Ovary (tissue), 9 donors: ENCODE measurements around the gene KCNH5. TPM values are rescaled to one million over a fixed set of nuclear protein-coding genes. Genes with fewer than 3 reads are reported as not detected.
"Not testable (repeated sequence)": the region's sequence is repeated elsewhere in the genome, so short reads cannot be mapped to it uniquely, and the experiment has no call there.

Experiments
- DNase-seq, 5 donors: peaks; one replicate each; pipeline ENCODE4 v3.0.0-alpha.2; 2019 to 2020
- H3K27ac ChIP-seq, 2 donors: fragments of 200-600 bp; one replicate each; pipeline versions ENCODE4 v1.5.1 to v1.8.0; 2019 to 2022
- H3K27me3 ChIP-seq: fragments of 200-600 bp; one replicate; pipeline ENCODE4 v1.8.0; 2022
- H3K36me3 ChIP-seq: fragments of 200-600 bp; sonication (generic); one replicate; pipeline ENCODE4 v1.5.1; 2019
- H3K4me1 ChIP-seq: one replicate; pipeline ENCODE4 v1.8.1; 2013; ENCODE audit warnings: mild to moderate bottlenecking, moderate library complexity; ENCODE audit not compliant: insufficient read depth
- H3K4me3 ChIP-seq: fragments of 200-600 bp; sonication (generic); one replicate; pipeline ENCODE4 v1.5.1; 2017
- H3K9me3 ChIP-seq, 2 donors: fragments of 200-600 bp in 1 of 2; sonication (generic) in 1 of 2; one replicate each; pipeline versions ENCODE4 v1.5.1 to v1.8.1; 2013 to 2019; ENCODE audit warnings: mild to moderate bottlenecking in 1 of 2, moderate library complexity in 1 of 2
- CTCF ChIP-seq, 3 donors: fragments of 450-650 bp in 2 of 3; fragments of 200-600 bp in 1 of 3; IDR thresholded peaks; one replicate each; pipeline versions ENCODE4 v1.5.1 to v1.8.0; 2016 to 2022; ENCODE audit warnings: antibody characterized with exemption in 3 of 3, mild to moderate bottlenecking in 1 of 3
- EP300 ChIP-seq: sonication (generic); formaldehyde crosslinking; IDR thresholded peaks from one replicate; pipeline ENCODE4 v1.6.1; 2017; ENCODE audit warnings: antibody characterized with exemption
- POLR2A ChIP-seq: fragments of 450-650 bp; IDR thresholded peaks from one replicate; pipeline ENCODE4 v1.6.1; 2017; ENCODE audit warnings: antibody characterized with exemption, mild to moderate bottlenecking, moderate library complexity
- WGBS, 3 donors: extraction: QIAGEN DNeasy Blood & Tissue Kit in 1 of 3; methylation state at CpG; one replicate each; pipeline versions ENCODE4 v1.1.5 to v1.1.7; 2013 to 2017; 5-methylcytosine and 5-hydroxymethylcytosine counted together
- intact Hi-C, 4 donors: fragments of 100-400 bp; cut with DNase I; formaldehyde crosslinking; loops; one replicate each; pipeline versions ENCODE4 v1.11.0 to v1.15.1; 2022 to 2023
- polyA plus RNA-seq, 2 donors: library from polyadenylated mRNA; stranded (reverse); fragments of 200-250 nt in 1 of 2; fragments of 350-450 nt in 1 of 2; fragmentation: Illumina TruSeq in 1 of 2; extraction: RNeasy Lipid Tissue Mini Kit (QIAGEN cat#74804) in 1 of 2; gene quantifications; one replicate each; pipeline ENCODE4 v1.2.3, GENCODE V29; 2013 to 2014
- total RNA-seq, 7 donors: library from RNA; depleted of rRNA in 2 of 7; stranded (reverse); fragments of >200 nt in 2 of 7; fragmentation: NEBNext Ultra II Directional in 3 of 7; extraction: Animal tissue kit (Norgen Biotek cat#: 25700) in 3 of 7; gene quantifications; one replicate each; pipeline versions ENCODE4 v1.1.0 to v1.2.4, GENCODE V29; 2016 to 2023
- donor health status: DM: no; HTN: no; CAD: no; lungs with moderate emphysema.
- donor health status: DM: no; HTN: no; CAD: no.
- donor health status: Bipolar disorder and iron deficiency.
- donor health status: DM: yes; HTN: yes; CAD: no.
- donor health status: DM: no; HTN: no; CAD: no.
- donor health status: DM: yes; HTN: yes; CAD: no.

The KCNH5 gene
- total and polyA plus RNA-seq, 9 donors: 0.05 TPM; not detected in 7

GRCh38 chr14:62886461-62886860 is 158.8 kb downstream of the KCNH5 start:
- H3K4me3 ChIP-seq: no peak overlapping the region
- TF ChIP-seq CTCF (IDR thresholded peaks at IDR 0.05) (no peak), POLR2A (no peak), EP300 (no peak)
- H3K27me3 ChIP-seq: no peaks in the 10 kb centered on the region
- DNase-seq: no peak
- WGBS, 3 donors: 65 to 67% (median 67%) methylated on average over 1 of the region's 1 CpG
- H3K36me3 ChIP-seq: no peaks in the 10 kb centered on the region
- H3K4me1 ChIP-seq: no peaks in the 10 kb centered on the region
- H3K9me3 ChIP-seq: no peaks in the 10 kb centered on the region
- H3K27ac ChIP-seq: no peak overlapping the region
- intact Hi-C loops: no loop called here

DNA sequence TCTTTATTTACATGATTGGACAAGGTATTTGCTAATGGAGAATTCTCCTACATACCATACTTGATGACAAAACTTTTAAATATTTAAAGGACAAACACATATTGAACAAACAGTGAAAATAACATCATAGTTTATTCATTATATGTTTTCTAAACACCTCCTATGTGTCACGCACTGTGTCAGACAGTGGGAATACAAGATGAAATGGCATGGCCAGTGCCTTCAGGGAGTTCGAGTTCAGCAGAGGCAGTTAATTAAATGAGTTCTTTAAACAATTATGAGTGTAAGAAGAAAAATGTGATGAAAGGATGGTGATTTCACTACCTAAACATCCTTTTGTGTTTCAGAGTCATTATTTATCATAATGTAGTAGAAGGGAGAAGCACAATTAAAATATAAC is 159.8 kb downstream of the KCNH5 start:
- WGBS, 3 donors: 58 to 66% (median 62%) methylated on average over 2 of the region's 2 CpGs
- DNase-seq: no peak

DNA sequence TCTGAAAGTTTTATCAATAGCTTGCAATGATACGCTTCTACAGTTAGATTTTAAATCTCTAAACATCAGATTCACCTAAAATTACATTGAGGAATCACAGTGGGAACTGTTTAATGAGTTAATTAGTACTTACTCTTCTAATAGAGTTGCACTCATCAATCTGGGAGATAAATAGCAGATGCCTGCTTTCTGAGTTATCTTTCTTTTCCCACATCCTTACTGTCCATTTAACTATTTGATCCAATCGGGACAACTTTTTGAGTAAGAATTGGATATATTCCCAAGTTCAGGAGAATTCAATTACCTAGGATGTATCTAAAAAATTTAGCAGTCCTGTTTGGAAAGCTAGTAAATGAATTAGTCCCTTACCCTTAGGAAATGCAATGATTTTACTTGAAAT is 162.3 kb downstream of the KCNH5 start:
- H3K4me1 ChIP-seq: no peaks in the 10 kb centered on the region
- no peak overlapping the region for H3K4me3 ChIP-seq
- no peak overlapping the region for H3K27ac ChIP-seq
- WGBS, 3 donors: 54 to 74% (median 61%) methylated on average over 2 of the region's 2 CpGs
- H3K9me3 ChIP-seq: no peaks in the 10 kb centered on the region
- no peak for DNase-seq
- no peaks in the 10 kb centered on the region for H3K36me3 ChIP-seq
- no peaks in the 10 kb centered on the region for H3K27me3 ChIP-seq
- intact Hi-C loops: no loop called here
- TF ChIP-seq POLR2A: no peak
- TF ChIP-seq EP300: no peak
- no peak for TF ChIP-seq CTCF (IDR thresholded peaks at IDR 0.05)

More for the DNA sequence above, 159.8 kb downstream of the KCNH5 start:
- no peaks in the 10 kb centered on the region for H3K36me3 ChIP-seq
- intact Hi-C loops: no loop called here
- no peak overlapping the region for H3K27ac ChIP-seq
- no peaks in the 10 kb centered on the region for H3K9me3 ChIP-seq
- TF ChIP-seq POLR2A: no peak
- no peak for TF ChIP-seq EP300
- no peak for TF ChIP-seq CTCF (IDR thresholded peaks at IDR 0.05)
- H3K4me1 ChIP-seq: no peaks in the 10 kb centered on the region
- no peaks in the 10 kb centered on the region for H3K27me3 ChIP-seq
- no peak overlapping the region for H3K4me3 ChIP-seq

DNA sequence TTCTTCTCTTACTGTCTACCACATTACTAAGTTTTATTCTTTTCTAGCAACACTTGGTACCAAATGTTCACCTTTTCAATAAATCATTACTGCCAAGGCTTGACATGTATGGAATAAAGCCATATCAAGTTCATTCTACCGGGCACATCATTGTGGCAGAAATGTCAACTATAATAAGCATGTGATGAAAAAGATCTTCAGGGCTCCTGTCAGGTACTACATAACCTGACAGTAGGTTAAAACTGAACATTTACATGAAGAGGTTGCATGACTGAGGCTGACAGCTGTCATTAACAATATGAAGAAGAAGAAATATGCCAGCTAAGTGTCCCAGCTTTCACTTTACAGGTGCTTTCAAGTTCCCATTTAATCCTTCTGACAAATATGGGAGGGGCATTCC is 178.9 kb downstream of the KCNH5 start:
- Histone ChIP-seq H3K4me3 (no peak overlapping the region), H3K27ac (no peak overlapping the region), H3K36me3 (no peaks in the 10 kb centered on the region), H3K27me3 (no peaks in the 10 kb centered on the region), H3K9me3 (no peaks in the 10 kb centered on the region), H3K4me1 (no peaks in the 10 kb centered on the region)
- intact Hi-C loops: no loop called here
- no peak for DNase-seq
- 82 to 86% (median 84%) methylated on average over 1 of the region's 1 CpG for WGBS, 3 donors
- TF ChIP-seq POLR2A (no peak), EP300 (no peak), CTCF (IDR thresholded peaks at IDR 0.05) (no peak)

DNA sequence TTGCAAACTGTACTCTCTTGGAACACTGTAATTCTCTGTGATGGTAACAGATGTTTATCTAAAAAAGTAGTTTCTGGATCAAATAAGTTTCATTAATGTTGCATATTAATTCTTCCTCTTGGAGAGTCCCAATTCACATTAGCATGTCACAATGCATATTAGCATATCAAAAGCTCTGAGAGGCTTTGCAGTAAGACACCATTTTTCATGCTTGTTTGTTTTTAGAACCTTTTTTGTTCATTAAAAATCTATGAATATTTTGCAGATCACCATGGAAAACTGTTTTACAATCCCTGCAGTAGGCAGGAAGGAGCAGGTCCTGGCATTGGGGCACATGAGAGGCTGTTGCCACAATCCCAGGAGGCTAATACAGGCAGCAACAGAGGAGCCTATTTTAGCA is 180.7 kb downstream of the KCNH5 start:
- Histone ChIP-seq H3K27me3 (no peaks in the 10 kb centered on the region), H3K9me3 (no peaks in the 10 kb centered on the region), H3K27ac (no peak overlapping the region), H3K4me1 (no peaks in the 10 kb centered on the region), H3K36me3 (no peaks in the 10 kb centered on the region), H3K4me3 (no peak overlapping the region)
- no peak for TF ChIP-seq EP300
- intact Hi-C loops: no loop called here
- DNase-seq: no peak

GRCh38 chr14:62858011-62858410 is 187.2 kb downstream of the KCNH5 start:
- intact Hi-C loops, H3K9me3 ChIP-seq, H3K27ac ChIP-seq, H3K27me3 ChIP-seq, H3K4me1 ChIP-seq, H3K36me3 ChIP-seq, H3K4me3 ChIP-seq, DNase-seq: not testable (repeated sequence)
- WGBS, 3 donors: 48 to 58% (median 50%) methylated on average over 2 of the region's 2 CpGs
